GM19455 (cell line): Measurements from ENCODE around the gene PTGDS.

Experiments
- ATAC-seq: cut with Tn5 transposase; IDR thresholded peaks from one replicate; pipeline ENCODE4 v1.9.1; 2021; ENCODE audit not compliant: unreplicated experiment

PTGDS gene

GRCh38 chr9:136972335-136972734 is 5.0 kb upstream of the PTGDS start:
- no peak for ATAC-seq

GRCh38 chr9:136972743-136973142 is 4.6 kb upstream of the PTGDS start:
- no peak for ATAC-seq

GRCh38 chr9:136973618-136974617 is 3.4 kb upstream of the PTGDS start:
- ATAC-seq: no peak

GRCh38 chr9:136974817-136975535 is 2.3 kb upstream of the PTGDS start:
- no peak for ATAC-seq

- ATAC-seq: no peak
These were observed 1.7 kb upstream of the PTGDS start for GRCh38 chr9:136975644-136976043.

GRCh38 chr9:136977649-136978072 is 357 bp downstream of the PTGDS start:
- ATAC-seq: no peak

- ATAC-seq: no peak
These were observed 965 bp downstream of the PTGDS start for GRCh38 chr9:136978073-136978864.

GRCh38 chr9:136978865-136979544 is 1.7 kb downstream of the PTGDS start:
- ATAC-seq: no peak

- no peak for ATAC-seq
These were observed 2.7 kb downstream of the PTGDS start for GRCh38 chr9:136979769-136980587.

- ATAC-seq: no peak
These were observed 3.6 kb downstream of the PTGDS start for GRCh38 chr9:136980669-136981478.

GRCh38 chr9:136981588-136982231 is 4.4 kb downstream of the PTGDS start:
- ATAC-seq: no peak

- ATAC-seq: no peak
These were observed 5.1 kb downstream of the PTGDS start, which contains the start of gene LCNL1 for GRCh38 chr9:136982232-136983051. Gene LCNL1, plus strand, starts transcription at chr9:136982993. Its CDS starts 594 bp downstream, at chr9:136983587.

GRCh38 chr9:136983167-136983566 is 5.9 kb downstream of the PTGDS start:
- ATAC-seq: no peak

GRCh38 chr9:136983656-136984314 is 6.5 kb downstream of the PTGDS start:
- no peak for ATAC-seq

GRCh38 chr9:136984464-136985026 is 7.2 kb downstream of the PTGDS start:
- ATAC-seq: no peak

GRCh38 chr9:136985027-136985602 is 7.8 kb downstream of the PTGDS start:
- no peak for ATAC-seq
